ENCODE data around the gene TAGLN3.

DNA sequence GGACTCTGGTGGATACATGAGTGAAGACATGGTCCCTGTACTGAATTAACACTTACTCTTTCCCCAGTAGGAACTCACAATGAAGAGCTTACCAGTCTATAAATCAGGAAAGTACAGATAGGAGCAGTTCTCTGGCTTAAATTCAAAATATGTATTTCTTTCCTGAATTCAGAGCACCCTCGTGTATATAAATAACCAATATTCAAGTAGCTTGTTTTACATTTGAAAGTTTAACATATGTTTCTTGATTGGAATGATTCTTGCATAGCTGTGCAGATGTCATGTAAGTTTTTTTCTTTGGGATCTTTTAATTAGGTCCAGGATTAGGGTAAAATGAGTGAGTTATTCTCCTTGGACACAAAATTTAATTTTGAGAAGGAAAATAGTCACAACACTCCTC, 21.0 kb downstream of the TAGLN3 start:
- TF ChIP-seq TAF1 (IDR thresholded peaks at IDR 0.05; ENCODE audit: low read depth, low read length), result no peak
- no peak for TF ChIP-seq POLR2A (IDR thresholded peaks at IDR 0.05; ENCODE audit: low read depth, low read length)
- TF ChIP-seq POLR2AphosphoS5 (IDR thresholded peaks at IDR 0.05; ENCODE audit: low read depth, low read length), result no peak
